Mesenchymal stem cell (in vitro differentiated cells and primary cell): Measurements from ENCODE around the gene FOXK2.

Experiments
- DNase-seq: peaks from one replicate; pipeline ENCODE4 v3.0.0-alpha.2; 2013
- H2AFZ ChIP-seq: one replicate; pipeline ENCODE4 v1.6.1; 2013; ENCODE audit warnings: low read depth, mild to moderate bottlenecking, control low read depth, inconsistent platforms, low read length, moderate library complexity
- H2AK5ac ChIP-seq: 2 replicates; pipeline ENCODE4 v1.6.1; 2013; ENCODE audit warnings: low read length, moderate library complexity, mild to moderate bottlenecking, inconsistent platforms; ENCODE audit not compliant: severe bottlenecking
- H2BK120ac ChIP-seq: one replicate; pipeline ENCODE4 v1.6.1; 2013; ENCODE audit warnings: low read depth, mild to moderate bottlenecking, inconsistent platforms, low read length, moderate library complexity
- H2BK12ac ChIP-seq, 2 experiments: one replicate each; pipeline ENCODE4 v1.6.1; 2013; ENCODE audit warnings: inconsistent platforms in 2 of 2, low read length in 2 of 2, mild to moderate bottlenecking in 2 of 2, moderate library complexity in 2 of 2, control low read depth in 1 of 2
- H2BK15ac ChIP-seq: one replicate; pipeline ENCODE4 v1.6.1; 2013; ENCODE audit warnings: mild to moderate bottlenecking, low read depth, inconsistent platforms; ENCODE audit not compliant: poor library complexity, severe bottlenecking
- H2BK5ac ChIP-seq: 2 replicates; pipeline ENCODE4 v1.6.1; 2013; ENCODE audit warnings: low read depth, mild to moderate bottlenecking, low read length, control low read depth, inconsistent platforms; ENCODE audit not compliant: poor library complexity, severe bottlenecking
- H3K14ac ChIP-seq, 2 experiments: one replicate each; pipeline ENCODE4 v1.6.1; 2013; ENCODE audit warnings: inconsistent platforms in 2 of 2, low read length in 2 of 2, control low read depth in 1 of 2, mild to moderate bottlenecking in 1 of 2, moderate library complexity in 1 of 2
- H3K18ac ChIP-seq, 2 experiments: one replicate each; pipeline ENCODE4 v1.6.1; 2013; ENCODE audit warnings: inconsistent platforms in 2 of 2, low read length in 2 of 2, control low read depth in 1 of 2, low read depth in 1 of 2, mild to moderate bottlenecking in 1 of 2
- H3K23ac ChIP-seq, 2 experiments: one replicate each; pipeline ENCODE4 v1.6.1; 2013; ENCODE audit warnings: inconsistent platforms in 2 of 2, low read length in 2 of 2, mild to moderate bottlenecking in 2 of 2, moderate library complexity in 2 of 2, control low read depth in 1 of 2
- H3K27ac ChIP-seq: 2 replicates; pipeline ENCODE4 v1.5.1; 2013; ENCODE audit warnings: mild to moderate bottlenecking, moderate library complexity, low read length, control low read depth, inconsistent platforms; ENCODE audit not compliant: poor library complexity, severe bottlenecking
- H3K27me3 ChIP-seq, 2 experiments: 2 replicates each; pipeline versions ENCODE4 v1.6.1 to v1.7.0; 2013; ENCODE audit warnings: low read length in 2 of 2, mild to moderate bottlenecking in 2 of 2, moderate library complexity in 2 of 2, control low read depth in 1 of 2, inconsistent platforms in 1 of 2; ENCODE audit not compliant: control insufficient read depth in 1 of 2, insufficient read depth in 1 of 2
- H3K36me3 ChIP-seq, 2 experiments: 2 replicates each; pipeline versions ENCODE4 v1.6.1 to v1.7.0; 2013; ENCODE audit warnings: low read length in 2 of 2, control low read depth in 1 of 2, inconsistent platforms in 1 of 2, low read depth in 1 of 2, mild to moderate bottlenecking in 1 of 2; ENCODE audit not compliant: insufficient read depth in 2 of 2, control insufficient read depth in 1 of 2
- H3K4ac ChIP-seq, 2 experiments: one replicate each; pipeline ENCODE4 v1.6.1; 2013; ENCODE audit warnings: inconsistent platforms in 2 of 2, low read length in 2 of 2, mild to moderate bottlenecking in 2 of 2, moderate library complexity in 2 of 2, control low read depth in 1 of 2, low read depth in 1 of 2
- H3K4me1 ChIP-seq: 2 replicates; pipeline ENCODE4 v1.6.1; 2013; ENCODE audit warnings: low read depth, low read length, control low read depth; ENCODE audit not compliant: control insufficient read depth, insufficient read depth
- H3K4me2 ChIP-seq: 2 replicates; pipeline ENCODE4 v1.6.1; 2013; ENCODE audit warnings: low read length, mild to moderate bottlenecking, inconsistent platforms; ENCODE audit not compliant: poor library complexity, severe bottlenecking
- H3K4me3 ChIP-seq, 2 experiments: 2 replicates each; pipeline versions ENCODE4 v1.5.1 to v1.7.0; 2013; ENCODE audit warnings: low read length in 2 of 2, mild to moderate bottlenecking in 2 of 2, control low read depth in 1 of 2, low read depth in 1 of 2; ENCODE audit not compliant: insufficient read depth in 1 of 2
- H3K79me1 ChIP-seq: replicated peaks from 2 replicates; pipeline ENCODE4 v1.6.1; 2013; ENCODE audit warnings: mild to moderate bottlenecking, control low read depth, low read length, inconsistent platforms; ENCODE audit not compliant: poor library complexity, severe bottlenecking
- H3K9ac ChIP-seq: 2 replicates; pipeline ENCODE4 v1.7.0; 2013; ENCODE audit warnings: mild to moderate bottlenecking, low read length, moderate library complexity
- H3K9me3 ChIP-seq: 2 replicates; pipeline ENCODE4 v1.7.0; 2013; ENCODE audit warnings: mild to moderate bottlenecking, low read length; ENCODE audit not compliant: control insufficient read depth
- H4K8ac ChIP-seq: one replicate; pipeline ENCODE4 v1.6.1; 2013; ENCODE audit warnings: inconsistent platforms, mild to moderate bottlenecking, low read length, moderate library complexity
- H4K91ac ChIP-seq: one replicate; pipeline ENCODE4 v1.6.1; 2013; ENCODE audit warnings: mild to moderate bottlenecking, low read length, inconsistent platforms
- WGBS: methylation state at CpG from one replicate; pipeline ENCODE4 v1.1.7; 2013; ENCODE audit warnings: mixed read lengths; 5-methylcytosine and 5-hydroxymethylcytosine counted together

FOXK2 gene

GRCh38 chr17:82496529-82497434, 22.8 kb upstream of the FOXK2 start:
- H4K8ac ChIP-seq = peak overlapping the region; percentile 53
- H3K36me3 ChIP-seq = no peaks in the 10 kb centered on the region
- no peaks in the 10 kb centered on the region for H3K9me3 ChIP-seq
- peak; percentile 94 for DNase-seq
- no peak overlapping the region for H2AK5ac ChIP-seq
- H4K91ac ChIP-seq = peak overlapping the region; percentile 14
- H2BK15ac ChIP-seq = no peak overlapping the region
- H3K18ac ChIP-seq = peak overlapping the region; percentile 80 to 88
- H2BK120ac ChIP-seq = no peak overlapping the region
- peak overlapping the region; percentile 9 to 88 for H3K4ac ChIP-seq
- peaks cover 24% of the 10 kb centered on the region for H3K4me1 ChIP-seq
- no peaks in the 10 kb centered on the region for H3K27me3 ChIP-seq
- H3K4me2 ChIP-seq = peak overlapping the region; percentile 81
- H2AFZ ChIP-seq = peak overlapping the region; percentile 6
- peak overlapping the region; percentile 58 to 79 for H3K4me3 ChIP-seq
- H3K79me1 ChIP-seq = no peaks in the 10 kb centered on the region
- no peak overlapping the region for H2BK5ac ChIP-seq
- H3K27ac ChIP-seq = no peak overlapping the region
- peak overlapping the region in 1 of 2 experiments; percentile 54 for H2BK12ac ChIP-seq
- H3K9ac ChIP-seq = peak overlapping the region; percentile 75
- WGBS = 37% methylated on average over 47 of the region's 83 CpGs
- H3K23ac ChIP-seq = no peak overlapping the region
- no peak overlapping the region for H3K14ac ChIP-seq

- Histone ChIP-seq H3K14ac (no peak overlapping the region), H2BK15ac (no peak overlapping the region)
- WGBS = 13% methylated on average over 58 of the region's 66 CpGs
Measured at GRCh38 chr17:82497483-82498405, 21.8 kb upstream of the FOXK2 start.

GRCh38 chr17:82502207-82502606, 17.3 kb upstream of the FOXK2 start:
- Histone ChIP-seq H2BK12ac (no peak overlapping the region), H3K4me1 (peaks cover 7% of the 10 kb centered on the region), H3K36me3 (no peaks in the 10 kb centered on the region), H3K27ac (no peak overlapping the region), H3K4me2 (no peak overlapping the region), H3K27me3 (peaks cover 0 to 3% of the 10 kb centered on the region in 2 experiments), H2BK5ac (no peak overlapping the region), H4K8ac (no peak overlapping the region), H3K4ac (no peak overlapping the region), H2AFZ (no peak overlapping the region), H2BK120ac (no peak overlapping the region), H3K4me3 (no peak overlapping the region), H3K9me3 (no peaks in the 10 kb centered on the region), H3K18ac (no peak overlapping the region), H4K91ac (no peak overlapping the region), H3K14ac (no peak overlapping the region), H2BK15ac (no peak overlapping the region), H3K9ac (no peak overlapping the region), H3K23ac (no peak overlapping the region), H3K79me1 (no peaks in the 10 kb centered on the region), H2AK5ac (no peak overlapping the region)
- DNase-seq = no peak
- WGBS = 78% methylated on average over 8 of the region's 8 CpGs

More at GRCh38 chr17:82497483-82498405, 21.8 kb upstream of the FOXK2 start:
- Histone ChIP-seq H3K18ac (peak overlapping the region in 1 of 2 experiments; percentile 28), H3K4me3 (peak overlapping the region; percentile 59 to 79), H3K27me3 (peaks cover 0 to 3% of the 10 kb centered on the region in 2 experiments), H3K9me3 (no peaks in the 10 kb centered on the region), H3K79me1 (no peaks in the 10 kb centered on the region), H2BK5ac (no peak overlapping the region), H2BK12ac (no peak overlapping the region), H3K4me1 (peaks cover 24% of the 10 kb centered on the region), H3K36me3 (no peaks in the 10 kb centered on the region), H3K23ac (peak overlapping the region in 1 of 2 experiments; percentile 38), H2BK120ac (peak overlapping the region; percentile 71), H3K9ac (peak overlapping the region; percentile 82), H3K4me2 (peak overlapping the region; percentile 88), H2AFZ (peak overlapping the region; percentile 73), H4K8ac (peak overlapping the region; percentile 72), H4K91ac (no peak overlapping the region), H3K4ac (peak overlapping the region in 1 of 2 experiments; percentile 17), H3K27ac (no peak overlapping the region), H2AK5ac (no peak overlapping the region)
- peak; percentile 74 for DNase-seq
